ENCODE data around the gene MRPL43.
A peak's percentile ranks its signal among the peaks of the same experiment; 100 is the strongest.
"Not testable (repeated sequence)": the region's sequence is repeated elsewhere in the genome, so short reads cannot be mapped to it uniquely, and the experiment has no call there.

The MRPL43 gene

GRCh38 chr10:100986952-100987684, at the start of gene MRPL43, which contains the start of gene TWNK:
TSS of gene MRPL43 (minus strand) at chr10:100987497. CDS start at chr10:100987443, 54 bp downstream.
TSS of gene TWNK (plus strand) at chr10:100987543. CDS start at chr10:100988211, 668 bp downstream.
- peak; percentile 79 for DNase-seq

- DNase-seq, result no peak
Measured at GRCh38 chr10:101036726-101037125, 49.4 kb upstream of the MRPL43 start.

- no peak for DNase-seq
Measured at GRCh38 chr10:101035916-101036702, 48.8 kb upstream of the MRPL43 start.

DNA sequence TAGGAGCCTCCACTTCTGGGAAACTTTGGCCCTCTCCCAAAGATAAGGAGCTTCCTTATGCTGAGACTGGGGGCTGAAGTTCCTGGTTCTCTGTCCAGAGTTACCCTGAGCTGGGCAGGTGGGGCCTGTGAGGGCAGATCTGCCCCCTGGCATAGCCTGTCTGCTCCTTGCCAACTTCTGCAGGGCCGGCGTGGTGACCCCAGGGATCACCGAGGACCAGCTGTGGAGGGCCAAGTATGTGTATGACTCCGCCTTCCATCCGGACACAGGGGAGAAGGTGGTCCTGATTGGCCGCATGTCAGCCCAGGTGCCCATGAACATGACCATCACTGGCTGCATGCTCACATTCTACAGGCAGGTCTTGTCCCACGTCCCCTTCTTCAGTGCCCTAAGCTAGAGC, 48.0 kb upstream of the MRPL43 start:
- no peak for DNase-seq

GRCh38 chr10:101034404-101034803, 47.1 kb upstream of the MRPL43 start:
- not testable (repeated sequence) for DNase-seq

DNA sequence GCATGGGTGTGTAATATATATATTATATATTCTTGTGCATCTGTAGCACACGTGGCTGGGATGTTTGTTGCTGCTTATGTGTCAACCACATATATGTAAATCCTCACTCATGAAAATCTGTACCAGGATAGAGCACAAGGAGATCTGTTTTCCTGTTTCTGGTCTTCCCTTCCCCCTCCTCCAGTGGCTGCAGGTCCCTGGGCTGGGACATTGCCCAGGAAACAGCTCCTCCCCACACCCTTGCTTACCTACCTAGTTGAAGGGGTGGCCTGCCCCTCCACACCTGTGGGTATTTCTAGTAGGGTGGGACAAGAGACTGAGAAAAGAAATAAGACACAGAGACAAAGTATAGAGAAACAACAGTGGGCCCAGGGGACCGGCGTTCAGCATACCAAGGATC, 46.0 kb upstream of the MRPL43 start:
- DNase-seq, result no peak

GRCh38 chr10:101032637-101033224, 45.4 kb upstream of the MRPL43 start:
- peak; percentile 52 for DNase-seq

GRCh38 chr10:101031796-101032636, 44.7 kb upstream of the MRPL43 start:
- DNase-seq, result peak; percentile 83

DNA sequence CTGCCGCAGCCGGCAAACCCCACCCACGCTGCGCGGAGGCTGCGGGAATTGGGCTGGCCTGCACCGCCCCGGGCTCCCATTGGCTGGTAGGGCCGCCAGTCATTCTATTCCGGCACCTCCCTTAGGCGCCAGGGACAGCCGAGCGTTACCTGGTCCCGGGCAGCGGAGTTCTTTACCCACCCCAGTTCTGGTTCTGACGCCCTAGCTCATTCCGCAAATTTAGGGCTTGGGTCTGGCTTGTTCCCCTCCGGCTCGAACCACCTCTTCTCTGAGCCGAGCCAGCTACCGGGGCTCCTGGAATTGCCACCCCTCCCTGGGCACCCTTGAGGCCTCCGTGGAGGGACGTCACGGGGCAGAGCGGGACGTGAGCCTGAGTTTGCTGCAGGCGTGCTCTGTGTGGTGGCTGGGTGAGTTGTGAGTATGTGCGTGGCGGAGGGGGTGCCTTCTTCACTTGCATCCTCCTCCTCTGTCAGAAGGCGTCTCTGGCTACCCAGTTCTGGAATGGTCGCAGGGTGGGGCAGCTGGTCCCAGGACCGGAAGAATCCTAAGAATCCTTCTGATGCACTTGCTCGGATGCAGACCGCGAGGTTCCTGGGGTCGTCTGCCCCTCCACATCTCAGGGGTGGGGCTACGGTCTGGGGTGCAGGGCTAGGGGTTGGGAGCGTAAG, 44.0 kb upstream of the MRPL43 start, which contains the start of the genes PDZD7 and SFXN3:
TSS of gene PDZD7 (minus strand) at position 2 of the 668 bp plus-strand sequence. CDS start 910 bp downstream, outside the sequence.
TSS of gene SFXN3 (plus strand) at position 107 of the 668 bp plus-strand sequence. CDS start 3,461 bp downstream, outside the sequence.
- peak; percentile 93 for DNase-seq

DNA sequence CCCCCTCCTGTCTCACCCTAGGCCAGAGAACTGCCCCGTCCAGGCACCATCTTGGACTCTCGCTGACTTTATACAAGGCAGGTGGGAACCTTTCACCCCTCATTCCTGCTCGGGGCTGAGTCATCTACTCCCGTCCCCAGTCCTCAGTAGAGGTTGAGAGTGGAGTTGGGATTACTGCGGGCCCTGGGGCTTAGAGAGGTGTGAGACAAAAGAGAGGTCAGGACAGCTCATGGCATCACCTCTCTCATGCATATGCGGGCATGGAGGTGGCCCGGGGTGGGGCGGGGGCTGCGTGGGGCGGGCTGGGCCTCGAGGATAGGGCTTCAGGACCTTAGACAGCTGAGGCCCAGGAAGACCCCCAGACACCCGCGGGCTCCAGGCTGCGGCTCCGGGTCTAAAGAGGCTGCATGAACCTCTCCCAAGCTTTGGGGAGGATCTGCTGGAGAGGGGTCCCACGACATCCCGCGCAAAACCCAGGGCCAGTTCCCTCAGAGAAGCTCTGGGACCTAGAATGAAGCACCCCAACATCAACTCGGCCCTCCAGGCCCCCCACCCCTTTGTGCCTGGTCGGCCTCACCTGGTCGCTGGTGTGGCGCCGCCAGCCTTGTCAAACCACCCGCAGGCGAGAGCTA, 43.3 kb upstream of the MRPL43 start:
- DNase-seq, result no peak

DNA sequence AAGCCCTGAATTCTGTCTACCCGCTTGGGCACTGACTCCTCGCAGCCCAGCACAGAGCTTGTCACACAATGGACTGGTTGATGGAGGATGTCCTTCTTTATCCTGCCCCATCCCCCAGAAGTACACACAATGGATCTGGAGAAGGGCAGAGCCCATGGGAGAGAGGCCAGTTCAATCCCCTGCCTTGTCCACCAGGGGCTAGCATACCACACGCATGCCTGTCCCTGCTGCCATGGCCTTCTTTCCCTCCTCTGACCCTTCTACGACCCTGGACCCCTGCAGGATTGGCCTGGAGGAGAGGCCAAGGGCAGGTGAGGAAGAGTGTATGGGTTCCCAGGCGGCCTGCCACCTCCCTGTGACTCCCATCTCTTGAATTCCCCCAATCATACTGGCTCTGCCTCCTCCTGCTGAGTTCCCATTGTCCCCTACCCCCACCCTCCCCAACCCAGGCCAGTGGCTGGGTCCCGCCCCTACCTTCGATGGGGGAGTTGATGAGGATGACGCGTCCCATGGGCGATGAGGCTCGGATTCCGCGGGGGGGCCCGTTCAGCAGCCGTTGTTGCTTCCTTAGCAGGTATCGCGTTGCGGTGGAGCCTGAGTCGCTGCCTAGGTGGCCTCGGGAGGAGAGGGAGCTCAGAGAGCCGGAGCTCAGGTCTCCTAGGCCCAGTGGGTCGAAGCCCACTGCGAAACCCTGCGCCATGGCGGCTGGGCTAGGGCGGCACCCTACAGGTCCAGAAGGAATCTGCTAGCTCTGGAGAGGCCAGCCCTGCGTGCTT, 42.4 kb upstream of the MRPL43 start:
- DNase-seq, result no peak

DNA sequence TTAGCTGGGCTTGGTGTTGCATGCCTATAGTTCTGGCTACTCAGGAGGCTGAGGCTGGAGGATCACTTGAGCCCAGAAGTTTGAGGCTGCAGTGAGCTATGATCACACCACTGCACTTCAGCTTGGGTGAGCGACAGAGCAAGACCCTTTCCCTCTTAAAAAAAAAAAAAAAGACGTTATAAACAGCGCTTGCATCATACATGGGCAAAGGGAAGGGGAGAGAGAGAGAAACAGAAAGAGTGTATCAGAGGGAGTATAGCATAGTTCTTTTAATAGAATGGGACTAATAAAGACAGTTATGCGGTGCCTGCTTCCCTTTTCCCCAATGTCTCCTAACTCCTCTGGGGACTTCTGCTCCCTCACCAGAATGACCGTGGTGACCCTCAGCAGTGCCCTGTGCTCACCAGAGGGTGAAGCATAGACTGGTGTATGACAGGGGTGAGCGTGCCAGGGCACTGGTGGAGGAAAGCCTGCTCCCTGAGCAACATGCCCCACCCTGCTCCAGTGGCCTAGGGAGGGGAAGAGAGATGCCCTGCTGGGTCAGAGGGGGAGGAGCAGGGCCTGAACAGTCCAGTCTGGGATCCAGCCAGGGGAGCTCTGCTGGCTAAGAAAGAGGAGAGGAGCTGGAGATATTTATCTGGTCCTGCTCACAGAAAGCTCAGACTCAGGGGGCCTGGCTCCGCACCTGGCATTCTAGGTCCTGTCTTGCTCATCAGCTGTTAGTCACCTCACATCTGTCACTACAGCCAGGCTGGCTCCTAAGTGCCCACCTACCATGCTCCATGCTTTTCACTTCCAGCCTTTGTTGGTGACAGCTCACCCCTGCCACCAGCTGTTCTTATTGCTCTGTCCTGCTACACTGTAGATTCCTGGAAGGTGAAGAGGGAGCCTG, 41.4 kb upstream of the MRPL43 start:
- DNase-seq, result no peak

DNA sequence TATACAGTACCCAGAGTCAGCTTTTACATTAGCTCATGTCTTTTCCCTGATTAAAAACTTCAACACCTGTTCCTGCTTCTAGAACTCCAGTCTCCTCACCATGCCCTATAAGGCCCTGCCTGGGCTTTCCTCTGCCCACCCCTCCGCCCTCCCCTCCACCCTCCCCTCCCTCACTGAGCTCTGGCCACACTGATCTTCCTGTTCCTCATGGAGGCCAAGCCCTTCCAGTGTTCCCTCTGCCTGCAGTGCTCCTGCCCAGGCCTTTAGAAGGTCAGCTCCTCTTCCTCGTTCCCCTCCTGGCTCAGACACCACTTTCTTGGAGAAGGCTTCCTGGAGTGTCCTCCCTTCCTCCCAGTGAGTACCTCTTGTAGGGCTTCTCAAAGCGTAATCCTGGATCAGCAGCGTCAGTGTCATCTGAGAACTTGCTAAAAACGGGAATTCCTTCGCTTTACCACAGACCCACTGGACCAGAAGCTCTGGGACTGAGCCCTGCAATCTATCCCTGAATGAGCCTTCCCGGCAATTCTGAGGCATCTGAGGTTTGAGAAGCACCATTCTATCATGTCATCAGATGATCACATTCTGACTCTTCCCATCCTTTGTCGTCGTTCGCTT, 39.9 kb upstream of the MRPL43 start:
- no peak for DNase-seq

- DNase-seq, result no peak
Measured at GRCh38 chr10:101022967-101023705, 35.8 kb upstream of the MRPL43 start.

- no peak for DNase-seq
Measured at GRCh38 chr10:101021692-101022251, 34.5 kb upstream of the MRPL43 start.

GRCh38 chr10:101021239-101021638, 33.9 kb upstream of the MRPL43 start:
- DNase-seq, result no peak

DNA sequence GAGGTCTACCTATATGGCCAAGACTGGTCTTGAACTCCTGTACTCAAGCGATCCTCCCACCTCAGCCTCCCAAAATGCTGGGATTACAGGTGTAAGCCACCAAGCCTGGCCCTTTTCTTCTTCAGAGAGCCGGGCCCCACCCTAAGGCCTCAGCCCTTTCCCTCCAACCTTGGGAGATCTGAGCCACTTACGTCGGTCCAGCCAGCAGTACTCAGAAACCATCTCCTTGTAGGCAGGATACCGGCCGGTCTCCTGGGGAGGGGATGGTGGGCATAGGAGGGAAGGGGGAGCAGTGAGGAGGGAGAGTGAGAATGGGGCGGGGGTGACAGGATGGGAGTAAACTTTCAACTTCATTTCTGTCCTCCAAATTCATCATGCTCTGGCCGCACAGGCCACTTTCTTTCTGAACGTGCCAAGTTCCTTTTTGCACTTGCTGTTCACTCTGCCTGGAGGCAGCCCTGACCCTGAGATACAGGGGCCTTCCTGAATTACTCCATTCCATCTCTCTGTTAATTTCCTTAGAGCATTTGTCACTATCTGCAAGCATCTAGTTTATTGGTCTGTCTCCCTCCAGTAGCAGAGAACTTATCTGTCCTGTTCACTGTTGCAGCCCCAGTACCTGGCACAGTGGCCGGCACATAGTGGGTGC, 33.3 kb upstream of the MRPL43 start:
- DNase-seq, result no peak

DNA sequence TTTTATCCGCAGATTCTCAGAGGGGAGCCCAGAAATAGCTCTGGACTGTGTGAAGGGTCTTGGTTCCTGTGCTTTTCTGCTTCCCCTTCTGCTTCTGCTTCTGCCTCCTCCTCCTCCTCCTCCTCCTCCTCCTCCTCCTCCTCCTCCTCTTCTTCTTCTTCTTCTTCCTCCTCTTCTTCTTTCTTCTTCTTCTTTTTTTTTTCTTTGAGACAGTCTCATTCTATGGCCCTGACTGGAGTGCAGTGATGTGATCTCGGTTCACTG, 32.1 kb upstream of the MRPL43 start:
- no peak for DNase-seq
